Skeletal muscle tissue (tissue), 4 donors: ENCODE measurements around the gene ATP13A2. TPM values are rescaled to one million over a fixed set of nuclear protein-coding genes. Genes with fewer than 3 reads are reported as not detected.

ENCODE experiments used
- H3K27ac ChIP-seq: one replicate; pipeline ENCODE4 v1.7.0; 2013; ENCODE audit warnings: mild to moderate bottlenecking, low read depth, low read length, inconsistent platforms
- H3K27me3 ChIP-seq, 3 donors: one replicate each; pipeline ENCODE4 v1.7.0; 2013; ENCODE audit warnings: low read length in 3 of 3; ENCODE audit not compliant: control insufficient read depth in 3 of 3, insufficient read depth in 3 of 3
- H3K36me3 ChIP-seq, 3 donors: one replicate each; pipeline ENCODE4 v1.7.0; 2013; ENCODE audit warnings: low read length in 3 of 3; ENCODE audit not compliant: control insufficient read depth in 3 of 3, insufficient read depth in 3 of 3
- H3K4me1 ChIP-seq, 3 donors: one replicate each; pipeline ENCODE4 v1.7.0; 2013; ENCODE audit warnings: low read length in 3 of 3, mild to moderate bottlenecking in 3 of 3; ENCODE audit not compliant: control insufficient read depth in 3 of 3, insufficient read depth in 3 of 3
- H3K4me3 ChIP-seq, 3 donors: one replicate each; pipeline ENCODE4 v1.7.0; 2013; ENCODE audit warnings: low read length in 3 of 3
- H3K9ac ChIP-seq, 3 donors: one replicate each; pipeline ENCODE4 v1.7.0; 2013; ENCODE audit warnings: low read length in 3 of 3, mild to moderate bottlenecking in 3 of 3, moderate library complexity in 2 of 3, low read depth in 1 of 3
- H3K9me3 ChIP-seq, 3 donors: one replicate each; pipeline ENCODE4 v1.7.0; 2013; ENCODE audit warnings: low read length in 3 of 3; ENCODE audit not compliant: control insufficient read depth in 3 of 3
- total RNA-seq: library from RNA; depleted of rRNA; stranded (reverse); fragments of >200 nt; gene quantifications from one replicate; pipeline ENCODE4 v1.2.3, GENCODE V29; 2014
- donor health status: Osteomylitis.

ATP13A2 gene
- 8.9 TPM for total RNA-seq

- H3K27me3 ChIP-seq, result no peaks in the 10 kb centered on the region
These were observed at the start of gene ATP13A2 for GRCh38 chr1:17011439-17012307. Gene ATP13A2 (minus strand): TSS chr1:17011928. CDS start chr1:17011738, 190 bp downstream.

GRCh38 chr1:17061486-17061885, 49.8 kb upstream of the ATP13A2 start:
- H3K4me3 ChIP-seq, result no peak overlapping the region
- H3K9me3 ChIP-seq, result peaks cover 0 to 4% (median 0%) of the 10 kb centered on the region in 3 donors
- no peak overlapping the region for H3K27ac ChIP-seq
- no peak overlapping the region for H3K9ac ChIP-seq
- peaks cover 28 to 42% (median 40%) of the 10 kb centered on the region in 3 donors for H3K4me1 ChIP-seq
- H3K27me3 ChIP-seq, result peaks cover 0 to 3% (median 0%) of the 10 kb centered on the region in 3 donors
- no peaks in the 10 kb centered on the region for H3K36me3 ChIP-seq

More at GRCh38 chr1:17011439-17012307, at the start of gene ATP13A2:
- Histone ChIP-seq H3K4me3 (peak within 1 kb of the TSS; percentile 72 to 82 (median 80)), H3K4me1 (peaks cover 22 to 29% (median 23%) of the 10 kb centered on the region in 3 donors), H3K27ac (no peak within 1 kb of the TSS), H3K9me3 (no peaks in the 10 kb centered on the region), H3K9ac (peak within 1 kb of the TSS; percentile 65 to 84 (median 70)), H3K36me3 (peaks cover 0 to 2% (median 0%) of the 10 kb centered on the region in 3 donors)

GRCh38 chr1:17060306-17060749, 48.6 kb upstream of the ATP13A2 start:
- peak overlapping the region in 1 of 3 donors; percentile 5 for H3K9ac ChIP-seq
- peaks cover 0 to 3% (median 0%) of the 10 kb centered on the region in 3 donors for H3K27me3 ChIP-seq
- H3K4me3 ChIP-seq, result no peak overlapping the region
- H3K27ac ChIP-seq, result no peak overlapping the region
- peaks cover 28 to 50% (median 45%) of the 10 kb centered on the region in 3 donors for H3K4me1 ChIP-seq
- peaks cover 0 to 2% (median 0%) of the 10 kb centered on the region in 3 donors for H3K9me3 ChIP-seq
- H3K36me3 ChIP-seq, result no peaks in the 10 kb centered on the region

- H3K9ac ChIP-seq, result peak overlapping the region in 1 of 3 donors; percentile 5
- no peak overlapping the region for H3K27ac ChIP-seq
These were observed 47.9 kb upstream of the ATP13A2 start for GRCh38 chr1:17059391-17060305.

GRCh38 chr1:17056551-17056950, 44.8 kb upstream of the ATP13A2 start:
- H3K9ac ChIP-seq, result no peak overlapping the region
- peaks cover 0 to under 1% (median 0%) of the 10 kb centered on the region in 3 donors for H3K36me3 ChIP-seq
- peaks cover 22 to 45% (median 44%) of the 10 kb centered on the region in 3 donors for H3K4me1 ChIP-seq
- no peaks in the 10 kb centered on the region for H3K9me3 ChIP-seq
- no peak overlapping the region for H3K4me3 ChIP-seq
- H3K27ac ChIP-seq, result peak overlapping the region; percentile 74
- H3K27me3 ChIP-seq, result peaks cover 0 to 3% (median 0%) of the 10 kb centered on the region in 3 donors

More at GRCh38 chr1:17059391-17060305, 47.9 kb upstream of the ATP13A2 start:
- Histone ChIP-seq H3K4me1 (peaks cover 28 to 50% (median 45%) of the 10 kb centered on the region in 3 donors), H3K27me3 (peaks cover 0 to 3% (median 0%) of the 10 kb centered on the region in 3 donors), H3K36me3 (no peaks in the 10 kb centered on the region), H3K9me3 (no peaks in the 10 kb centered on the region), H3K4me3 (no peak overlapping the region)

GRCh38 chr1:17055801-17056200, 44.1 kb upstream of the ATP13A2 start:
- Histone ChIP-seq H3K9me3 (no peaks in the 10 kb centered on the region), H3K27ac (peak overlapping the region; percentile 74), H3K27me3 (peaks cover 0 to 3% (median 0%) of the 10 kb centered on the region in 3 donors), H3K4me3 (no peak overlapping the region), H3K36me3 (peaks cover 0 to 4% (median 0%) of the 10 kb centered on the region in 3 donors), H3K9ac (peak overlapping the region in 1 of 3 donors; percentile 16), H3K4me1 (peaks cover 26 to 48% (median 40%) of the 10 kb centered on the region in 3 donors)

- H3K9me3 ChIP-seq, result no peaks in the 10 kb centered on the region
- peak within 1 kb of the TSS; percentile 93 to 99 (median 99) for H3K4me3 ChIP-seq
- peak within 1 kb of the TSS; percentile 93 to 99 (median 95) for H3K9ac ChIP-seq
- H3K36me3 ChIP-seq, result peaks cover 4 to 11% (median 8%) of the 10 kb centered on the region in 3 donors
- peaks cover 0 to 3% (median 0%) of the 10 kb centered on the region in 3 donors for H3K27me3 ChIP-seq
- H3K27ac ChIP-seq, result peak within 1 kb of the TSS; percentile 96
- H3K4me1 ChIP-seq, result peaks cover 21 to 41% (median 29%) of the 10 kb centered on the region in 3 donors
These were observed 42.1 kb upstream of the ATP13A2 start, which contains the start of gene SDHB for GRCh38 chr1:17053685-17054410. Gene SDHB (minus strand): TSS chr1:17054032. CDS start chr1:17054019, 13 bp downstream.

- H3K9me3 ChIP-seq, result no peaks in the 10 kb centered on the region
- peak overlapping the region; percentile 93 to 99 (median 95) for H3K9ac ChIP-seq
- peaks cover 0 to under 1% (median 0%) of the 10 kb centered on the region in 3 donors for H3K27me3 ChIP-seq
- H3K27ac ChIP-seq, result peak overlapping the region; percentile 96
- H3K4me1 ChIP-seq, result peaks cover 21 to 41% (median 29%) of the 10 kb centered on the region in 3 donors
- peak overlapping the region; percentile 93 to 99 (median 99) for H3K4me3 ChIP-seq
- peaks cover 4 to 11% (median 8%) of the 10 kb centered on the region in 3 donors for H3K36me3 ChIP-seq
These were observed 41.5 kb upstream of the ATP13A2 start for GRCh38 chr1:17053086-17053684.
